Ovary (tissue), 9 donors: Measurements from ENCODE around the gene CENPO. TPM values are rescaled to one million over a fixed set of nuclear protein-coding genes. Genes with fewer than 3 reads are reported as not detected.

Source experiments
- DNase-seq, 5 donors: peaks; one replicate each; pipeline ENCODE4 v3.0.0-alpha.2; 2019 to 2020
- H3K27ac ChIP-seq, 2 donors: fragments of 200-600 bp; one replicate each; pipeline versions ENCODE4 v1.5.1 to v1.8.0; 2019 to 2022
- H3K27me3 ChIP-seq: fragments of 200-600 bp; one replicate; pipeline ENCODE4 v1.8.0; 2022
- H3K36me3 ChIP-seq: fragments of 200-600 bp; sonication (generic); one replicate; pipeline ENCODE4 v1.5.1; 2019
- H3K4me1 ChIP-seq: one replicate; pipeline ENCODE4 v1.8.1; 2013; ENCODE audit warnings: mild to moderate bottlenecking, moderate library complexity; ENCODE audit not compliant: insufficient read depth
- H3K4me3 ChIP-seq: fragments of 200-600 bp; sonication (generic); one replicate; pipeline ENCODE4 v1.5.1; 2017
- H3K9me3 ChIP-seq, 2 donors: fragments of 200-600 bp in 1 of 2; sonication (generic) in 1 of 2; one replicate each; pipeline versions ENCODE4 v1.5.1 to v1.8.1; 2013 to 2019; ENCODE audit warnings: mild to moderate bottlenecking in 1 of 2, moderate library complexity in 1 of 2
- CTCF ChIP-seq, 3 donors: fragments of 450-650 bp in 2 of 3; fragments of 200-600 bp in 1 of 3; IDR thresholded peaks; one replicate each; pipeline versions ENCODE4 v1.5.1 to v1.8.0; 2016 to 2022; ENCODE audit warnings: antibody characterized with exemption in 3 of 3, mild to moderate bottlenecking in 1 of 3
- EP300 ChIP-seq: sonication (generic); formaldehyde crosslinking; IDR thresholded peaks from one replicate; pipeline ENCODE4 v1.6.1; 2017; ENCODE audit warnings: antibody characterized with exemption
- POLR2A ChIP-seq: fragments of 450-650 bp; IDR thresholded peaks from one replicate; pipeline ENCODE4 v1.6.1; 2017; ENCODE audit warnings: antibody characterized with exemption, mild to moderate bottlenecking, moderate library complexity
- WGBS, 3 donors: extraction: QIAGEN DNeasy Blood & Tissue Kit in 1 of 3; methylation state at CpG; one replicate each; pipeline versions ENCODE4 v1.1.5 to v1.1.7; 2013 to 2017; 5-methylcytosine and 5-hydroxymethylcytosine counted together
- intact Hi-C, 4 donors: fragments of 100-400 bp; cut with DNase I; formaldehyde crosslinking; loops; one replicate each; pipeline versions ENCODE4 v1.11.0 to v1.15.1; 2022 to 2023
- polyA plus RNA-seq, 2 donors: library from polyadenylated mRNA; stranded (reverse); fragments of 200-250 nt in 1 of 2; fragments of 350-450 nt in 1 of 2; fragmentation: Illumina TruSeq in 1 of 2; extraction: RNeasy Lipid Tissue Mini Kit (QIAGEN cat#74804) in 1 of 2; gene quantifications; one replicate each; pipeline ENCODE4 v1.2.3, GENCODE V29; 2013 to 2014
- total RNA-seq, 7 donors: library from RNA; depleted of rRNA in 2 of 7; stranded (reverse); fragments of >200 nt in 2 of 7; fragmentation: NEBNext Ultra II Directional in 3 of 7; extraction: Animal tissue kit (Norgen Biotek cat#: 25700) in 3 of 7; gene quantifications; one replicate each; pipeline versions ENCODE4 v1.1.0 to v1.2.4, GENCODE V29; 2016 to 2023
- donor health status: DM: no; HTN: no; CAD: no; lungs with moderate emphysema.
- donor health status: DM: no; HTN: no; CAD: no.
- donor health status: Bipolar disorder and iron deficiency.
- donor health status: DM: yes; HTN: yes; CAD: no.
- donor health status: DM: no; HTN: no; CAD: no.
- donor health status: DM: yes; HTN: yes; CAD: no.

CENPO gene
- total and polyA plus RNA-seq, 9 donors: 1.0 to 4.7 (median 2.4) TPM

- peaks cover 3% of the 10 kb centered on the region for H3K4me1 ChIP-seq
- WGBS, 3 donors: 92 to 94% (median 94%) methylated on average over 14 to 15 of the region's 15 CpGs
- H3K4me3 ChIP-seq: no peak overlapping the region
- no peaks in the 10 kb centered on the region for H3K9me3 ChIP-seq
- intact Hi-C loops: loop anchor here in 1 of 4 donors (10.0 kb wide), 1 partner anchor 285 kb away; no protein-coding TSS in a partner anchor
- no peaks in the 10 kb centered on the region for H3K36me3 ChIP-seq
- no peak overlapping the region for H3K27ac ChIP-seq
- peak in 1 of 5 donors; percentile 19 for DNase-seq
- TF ChIP-seq CTCF (IDR thresholded peaks at IDR 0.05) (no peak), EP300 (no peak), POLR2A (no peak)
- no peaks in the 10 kb centered on the region for H3K27me3 ChIP-seq
These were observed 46.5 kb downstream of the CENPO start for GRCh38 chr2:24839729-24840128.

DNA sequence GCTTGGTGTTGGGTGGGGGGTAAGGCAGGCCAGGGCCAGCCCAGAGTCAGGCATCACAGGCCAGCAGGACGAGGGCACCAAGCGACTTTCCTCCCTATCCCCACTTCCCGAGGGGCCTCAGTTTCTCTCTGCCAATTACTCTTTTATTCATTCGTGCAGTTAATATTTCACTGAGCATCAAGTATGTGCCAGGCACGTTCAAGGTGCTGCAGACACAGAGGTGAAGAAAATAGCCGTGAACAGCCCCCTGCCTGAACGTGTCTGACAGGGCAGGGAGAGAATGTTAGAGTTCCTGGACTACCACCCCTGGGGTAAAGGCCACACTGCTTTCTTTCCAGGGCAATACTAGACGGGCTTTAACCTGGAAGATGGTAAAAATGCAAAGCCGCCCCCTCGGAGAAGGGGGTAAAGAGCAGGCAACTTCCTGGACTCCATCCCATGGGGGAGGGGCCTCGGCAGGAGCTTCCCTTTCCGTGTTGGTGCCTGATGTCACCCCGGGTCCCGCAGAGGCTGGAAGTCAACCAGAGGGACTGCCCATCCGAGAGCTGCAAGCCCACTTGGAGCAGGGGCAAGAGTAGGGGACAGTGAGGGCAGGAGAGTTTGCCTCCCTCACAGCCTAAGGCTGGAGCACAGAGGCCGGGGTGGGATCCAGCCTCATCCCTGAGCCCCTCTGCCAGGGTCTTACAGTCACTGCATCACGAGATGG, 47.1 kb downstream of the CENPO start:
- intact Hi-C loops: no loop called here
- Histone ChIP-seq H3K36me3 (no peaks in the 10 kb centered on the region), H3K4me3 (no peak overlapping the region), H3K27ac (no peak overlapping the region), H3K9me3 (no peaks in the 10 kb centered on the region), H3K4me1 (peaks cover 3% of the 10 kb centered on the region), H3K27me3 (no peaks in the 10 kb centered on the region)
- no peak for DNase-seq
- TF ChIP-seq CTCF (IDR thresholded peaks at IDR 0.05) (no peak), EP300 (no peak), POLR2A (no peak)
- 74 to 77% (median 74%) methylated on average over 17 of the region's 17 CpGs for WGBS, 3 donors

DNA sequence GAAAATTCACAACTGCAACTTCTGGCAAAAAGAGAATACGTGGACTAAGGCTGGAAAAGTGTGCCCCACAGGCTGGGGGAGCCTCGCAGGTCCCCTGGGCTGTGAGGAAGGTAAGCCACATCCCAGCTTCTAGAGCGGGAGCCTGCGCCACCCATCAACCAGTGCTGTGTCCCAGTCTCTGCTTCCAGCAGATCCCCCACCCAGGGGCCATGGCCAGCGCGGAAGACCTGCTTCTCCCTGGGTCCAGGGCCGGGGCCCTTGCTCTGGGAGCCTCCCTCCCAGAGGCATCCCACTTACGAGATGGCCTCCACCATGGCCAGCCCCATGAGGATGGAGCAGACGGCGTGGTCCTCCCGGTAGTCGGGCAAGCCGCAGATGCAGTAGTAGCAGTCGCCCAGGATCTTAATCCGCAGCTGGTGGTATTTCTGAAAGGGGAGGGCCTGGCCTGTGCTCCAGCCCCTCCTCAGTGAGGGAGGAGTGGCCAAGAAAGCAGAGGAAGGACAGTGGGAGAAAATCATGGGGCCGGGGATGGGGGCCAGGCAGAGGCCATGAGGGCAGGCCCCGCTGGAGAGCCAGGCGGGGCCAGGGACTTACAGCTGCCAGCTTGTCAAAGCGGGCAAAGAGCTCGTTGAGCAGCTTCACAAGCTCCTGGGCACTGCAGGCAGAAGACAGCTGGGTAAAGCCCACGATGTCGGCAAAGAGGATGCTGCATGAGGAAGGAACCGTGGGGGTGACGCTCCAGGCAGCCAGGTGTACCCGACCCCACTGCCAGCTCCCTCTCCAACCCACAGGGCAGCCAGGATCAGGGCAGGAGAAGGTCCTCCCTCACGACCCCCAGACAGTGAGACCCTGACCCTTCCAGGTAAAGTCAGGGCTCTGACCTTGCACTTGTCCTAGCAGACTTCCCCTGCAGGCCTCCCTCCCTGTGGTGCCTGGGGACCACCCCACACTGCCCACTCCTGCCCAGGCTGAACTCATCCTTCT, 48.0 kb downstream of the CENPO start:
- no peaks in the 10 kb centered on the region for H3K9me3 ChIP-seq
- no peak overlapping the region for H3K4me3 ChIP-seq
- no peaks in the 10 kb centered on the region for H3K27me3 ChIP-seq
- WGBS, 3 donors: 88 to 90% (median 89%) methylated on average over 23 to 26 of the region's 26 CpGs
- H3K36me3 ChIP-seq: no peaks in the 10 kb centered on the region
- H3K4me1 ChIP-seq: peaks cover 3% of the 10 kb centered on the region
- intact Hi-C loops: no loop called here
- TF ChIP-seq CTCF (IDR thresholded peaks at IDR 0.05) (no peak), POLR2A (no peak), EP300 (no peak)
- no peak for DNase-seq
- H3K27ac ChIP-seq: no peak overlapping the region

DNA sequence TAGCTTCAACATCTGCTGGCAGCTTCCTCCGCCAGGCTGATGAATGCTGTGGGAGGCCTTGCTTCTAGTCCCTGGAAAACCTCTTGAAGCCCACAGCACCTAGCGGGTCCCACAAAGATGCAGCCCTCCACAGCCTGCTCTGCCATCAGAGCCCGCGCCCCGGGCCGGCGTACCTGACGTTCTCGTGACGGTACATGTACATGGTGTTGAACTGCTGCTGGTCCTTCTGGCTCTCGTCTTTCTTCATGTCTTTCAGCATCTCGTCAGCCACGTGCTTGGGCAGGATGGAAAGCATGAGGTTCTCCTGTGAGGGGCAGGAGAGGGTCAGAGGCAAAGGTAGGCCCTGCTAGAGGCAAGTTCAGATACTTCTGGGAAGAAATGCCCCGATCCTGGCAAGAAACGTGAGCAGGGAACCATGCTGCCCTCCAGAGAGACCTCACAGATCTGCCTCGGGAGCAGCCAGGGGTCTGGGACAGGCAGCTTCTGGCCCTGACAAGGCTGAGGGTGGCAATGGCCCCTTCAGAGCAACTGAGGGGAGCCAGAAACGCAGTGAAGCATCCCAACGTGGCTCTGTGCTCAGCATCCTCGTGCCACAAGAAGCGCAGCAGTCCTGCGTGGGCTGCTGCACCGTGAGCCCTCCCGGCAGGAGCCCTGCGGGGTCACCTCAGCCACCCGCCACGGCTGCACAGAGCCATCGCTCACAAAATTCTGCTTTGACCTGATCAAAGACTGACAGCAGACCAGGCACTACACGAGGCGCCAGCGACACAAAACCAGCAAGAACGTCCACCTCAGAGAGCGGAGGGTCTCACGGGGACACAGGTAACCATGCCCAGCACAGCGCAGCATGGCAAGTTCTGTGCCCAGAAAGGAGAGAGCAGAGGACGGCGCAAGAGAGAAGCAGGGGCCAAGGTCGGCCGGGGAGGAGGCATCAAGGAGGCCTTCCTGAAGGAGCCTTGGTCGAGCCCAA, 49.1 kb downstream of the CENPO start:
- peak in 1 of 5 donors; percentile 28 for DNase-seq
- intact Hi-C loops: no loop called here
- 92 to 94% (median 94%) methylated on average over 37 to 39 of the region's 39 CpGs for WGBS, 3 donors

More for the DNA sequence above, 49.1 kb downstream of the CENPO start:
- Histone ChIP-seq H3K27ac (no peak overlapping the region), H3K4me3 (no peak overlapping the region), H3K36me3 (no peaks in the 10 kb centered on the region), H3K4me1 (peaks cover 3% of the 10 kb centered on the region), H3K9me3 (no peaks in the 10 kb centered on the region), H3K27me3 (no peaks in the 10 kb centered on the region)
- TF ChIP-seq EP300 (no peak), POLR2A (no peak), CTCF (IDR thresholded peaks at IDR 0.05) (no peak)
